HEK293 (cell line): Measurements from ENCODE around the gene CDC34.

Source experiments
- BCL11A ChIP-seq: fragments of 450-650 bp; formaldehyde crosslinking; IDR thresholded peaks from 2 replicates; pipeline ENCODE4 v1.5.1; 2016; ENCODE audit warnings: low read depth, missing biosample characterization, missing genetic modification characterization
- CTCF ChIP-seq: fragments of 450-650 bp; formaldehyde crosslinking; IDR thresholded peaks from 2 replicates; pipeline ENCODE4 v1.5.1; 2016; ENCODE audit warnings: missing biosample characterization, missing genetic modification characterization
- PBX3 ChIP-seq: sonication (generic); formaldehyde crosslinking; IDR thresholded peaks from 2 replicates; pipeline ENCODE4 v1.8.1; 2022; ENCODE audit warnings: mild to moderate bottlenecking, moderate library complexity, missing genetic modification reagents
- ZBTB21 ChIP-seq: fragments of 450-650 bp; formaldehyde crosslinking; IDR thresholded peaks from 2 replicates; pipeline ENCODE4 v1.5.1; 2017; ENCODE audit warnings: missing biosample characterization, missing genetic modification characterization
- ZBTB7A ChIP-seq: fragments of 450-650 bp; formaldehyde crosslinking; IDR thresholded peaks from 2 replicates; pipeline ENCODE4 v1.5.1; 2016; ENCODE audit warnings: low read depth, missing biosample characterization, missing genetic modification characterization
- ZNF514 ChIP-seq: fragments of 450-650 bp; formaldehyde crosslinking; IDR thresholded peaks from 2 replicates; pipeline ENCODE4 v1.5.1; 2016; ENCODE audit warnings: missing biosample characterization, missing genetic modification characterization
- ZNF596 ChIP-seq: fragments of 450-650 bp; IDR thresholded peaks from 2 replicates; pipeline ENCODE4 v1.5.0; 2018; ENCODE audit warnings: missing biosample characterization, mild to moderate bottlenecking, missing genetic modification characterization, moderate library complexity
- TF ChIP-seq, protein P1 (sequence below): fragments of 450-650 bp; formaldehyde crosslinking; IDR thresholded peaks from 2 replicates; pipeline ENCODE4 v1.5.1; 2016; ENCODE audit warnings: missing biosample characterization, missing genetic modification characterization

- no peak for TF ChIP-seq ZNF596
- TF ChIP-seq ZBTB7A (tag by site-specific recombination) = no peak
- TF ChIP-seq ZNF514 (tag by site-specific recombination) = no peak
- TF ChIP-seq ZBTB21 (tag by site-specific recombination) = no peak
- TF ChIP-seq, protein P1, sequence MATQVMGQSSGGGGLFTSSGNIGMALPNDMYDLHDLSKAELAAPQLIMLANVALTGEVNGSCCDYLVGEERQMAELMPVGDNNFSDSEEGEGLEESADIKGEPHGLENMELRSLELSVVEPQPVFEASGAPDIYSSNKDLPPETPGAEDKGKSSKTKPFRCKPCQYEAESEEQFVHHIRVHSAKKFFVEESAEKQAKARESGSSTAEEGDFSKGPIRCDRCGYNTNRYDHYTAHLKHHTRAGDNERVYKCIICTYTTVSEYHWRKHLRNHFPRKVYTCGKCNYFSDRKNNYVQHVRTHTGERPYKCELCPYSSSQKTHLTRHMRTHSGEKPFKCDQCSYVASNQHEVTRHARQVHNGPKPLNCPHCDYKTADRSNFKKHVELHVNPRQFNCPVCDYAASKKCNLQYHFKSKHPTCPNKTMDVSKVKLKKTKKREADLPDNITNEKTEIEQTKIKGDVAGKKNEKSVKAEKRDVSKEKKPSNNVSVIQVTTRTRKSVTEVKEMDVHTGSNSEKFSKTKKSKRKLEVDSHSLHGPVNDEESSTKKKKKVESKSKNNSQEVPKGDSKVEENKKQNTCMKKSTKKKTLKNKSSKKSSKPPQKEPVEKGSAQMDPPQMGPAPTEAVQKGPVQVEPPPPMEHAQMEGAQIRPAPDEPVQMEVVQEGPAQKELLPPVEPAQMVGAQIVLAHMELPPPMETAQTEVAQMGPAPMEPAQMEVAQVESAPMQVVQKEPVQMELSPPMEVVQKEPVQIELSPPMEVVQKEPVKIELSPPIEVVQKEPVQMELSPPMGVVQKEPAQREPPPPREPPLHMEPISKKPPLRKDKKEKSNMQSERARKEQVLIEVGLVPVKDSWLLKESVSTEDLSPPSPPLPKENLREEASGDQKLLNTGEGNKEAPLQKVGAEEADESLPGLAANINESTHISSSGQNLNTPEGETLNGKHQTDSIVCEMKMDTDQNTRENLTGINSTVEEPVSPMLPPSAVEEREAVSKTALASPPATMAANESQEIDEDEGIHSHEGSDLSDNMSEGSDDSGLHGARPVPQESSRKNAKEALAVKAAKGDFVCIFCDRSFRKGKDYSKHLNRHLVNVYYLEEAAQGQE (tag by site-specific recombination) = no peak
- no peak for TF ChIP-seq BCL11A (tag by site-specific recombination)
- TF ChIP-seq CTCF (tag by site-specific recombination) = no peak
- TF ChIP-seq PBX3 (CRISPR knock-in tag) = no peak
Measured at GRCh38 chr19:536881-537404, 5.4 kb downstream of the CDC34 start.
